ENCODE results near the gene CYP27C1.

CYP27C1 gene

GRCh38 chr2:127160676-127161075 is 59.4 kb downstream of the CYP27C1 start:
- no peak overlapping the region for H3K4me3 ChIP-seq (ENCODE audit: low read depth, low read length)
- TF ChIP-seq, protein P1, sequence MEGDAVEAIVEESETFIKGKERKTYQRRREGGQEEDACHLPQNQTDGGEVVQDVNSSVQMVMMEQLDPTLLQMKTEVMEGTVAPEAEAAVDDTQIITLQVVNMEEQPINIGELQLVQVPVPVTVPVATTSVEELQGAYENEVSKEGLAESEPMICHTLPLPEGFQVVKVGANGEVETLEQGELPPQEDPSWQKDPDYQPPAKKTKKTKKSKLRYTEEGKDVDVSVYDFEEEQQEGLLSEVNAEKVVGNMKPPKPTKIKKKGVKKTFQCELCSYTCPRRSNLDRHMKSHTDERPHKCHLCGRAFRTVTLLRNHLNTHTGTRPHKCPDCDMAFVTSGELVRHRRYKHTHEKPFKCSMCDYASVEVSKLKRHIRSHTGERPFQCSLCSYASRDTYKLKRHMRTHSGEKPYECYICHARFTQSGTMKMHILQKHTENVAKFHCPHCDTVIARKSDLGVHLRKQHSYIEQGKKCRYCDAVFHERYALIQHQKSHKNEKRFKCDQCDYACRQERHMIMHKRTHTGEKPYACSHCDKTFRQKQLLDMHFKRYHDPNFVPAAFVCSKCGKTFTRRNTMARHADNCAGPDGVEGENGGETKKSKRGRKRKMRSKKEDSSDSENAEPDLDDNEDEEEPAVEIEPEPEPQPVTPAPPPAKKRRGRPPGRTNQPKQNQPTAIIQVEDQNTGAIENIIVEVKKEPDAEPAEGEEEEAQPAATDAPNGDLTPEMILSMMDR (IDR thresholded peaks at IDR 0.05; ENCODE audit: low read depth, low read length), result no peak

DNA sequence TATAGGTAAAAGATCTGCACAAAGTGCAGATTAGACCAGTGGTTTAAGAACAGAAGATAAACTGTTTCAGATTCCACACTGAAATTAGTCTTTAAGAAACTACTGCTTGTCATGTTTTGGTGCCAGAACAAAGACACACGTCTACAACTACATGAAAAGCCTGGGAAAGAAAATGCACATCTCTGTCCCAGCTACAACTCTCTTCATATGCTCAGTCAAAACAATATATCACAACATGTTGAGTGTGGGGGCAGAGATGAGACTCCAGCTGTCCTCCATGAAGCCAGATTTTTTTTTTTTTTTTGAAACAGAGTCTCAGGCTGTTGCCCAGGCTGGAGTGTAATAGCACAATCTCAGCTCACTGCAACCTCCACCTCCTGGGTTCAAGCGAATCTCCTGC is 60.6 kb downstream of the CYP27C1 start:
- no peak overlapping the region for H3K4me3 ChIP-seq (ENCODE audit: low read depth, low read length)
- TF ChIP-seq, protein P1 (IDR thresholded peaks at IDR 0.05; ENCODE audit: low read depth, low read length), result no peak

DNA sequence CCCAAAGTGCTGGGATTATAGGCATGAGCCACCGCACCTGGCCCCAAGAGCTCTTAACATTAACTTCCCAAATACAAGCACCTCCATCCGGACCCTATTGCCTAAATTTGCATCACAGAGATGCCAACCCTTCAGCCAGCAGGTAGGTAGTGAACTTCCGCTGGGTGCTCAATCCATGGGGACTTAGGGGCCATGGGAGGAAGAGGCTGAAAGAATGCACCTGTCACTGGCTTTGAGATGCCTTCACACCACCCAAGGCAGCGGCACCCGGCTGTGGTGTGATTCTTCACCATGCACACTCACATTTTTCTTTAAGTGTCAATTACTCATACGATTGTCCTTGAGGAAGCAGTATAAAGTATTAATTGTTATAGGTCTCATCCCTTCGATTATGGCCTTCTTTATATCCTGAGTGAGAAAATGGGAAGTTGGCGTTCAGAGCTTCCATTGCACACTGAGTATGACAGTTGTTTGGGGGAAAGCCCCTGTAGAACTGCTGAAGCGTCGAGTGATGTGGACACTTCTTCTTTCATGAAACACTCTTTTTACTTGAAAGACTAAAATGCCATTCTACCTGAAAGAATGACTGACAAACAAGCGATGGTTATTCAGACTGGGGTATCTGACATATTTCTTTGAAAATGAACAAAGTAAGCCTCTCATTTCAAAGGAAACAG is 61.3 kb downstream of the CYP27C1 start:
- TF ChIP-seq, protein P1 (IDR thresholded peaks at IDR 0.05; ENCODE audit: low read depth, low read length), result no peak
- H3K4me3 ChIP-seq (ENCODE audit: low read depth, low read length), result no peak overlapping the region

- TF ChIP-seq, protein P1 (IDR thresholded peaks at IDR 0.05; ENCODE audit: low read depth, low read length), result no peak
- no peak overlapping the region for H3K4me3 ChIP-seq (ENCODE audit: low read depth, low read length)
Measured at GRCh38 chr2:127157651-127158485, 62.2 kb downstream of the CYP27C1 start.

GRCh38 chr2:127157114-127157513 is 63.0 kb downstream of the CYP27C1 start:
- no peak overlapping the region for H3K4me3 ChIP-seq (ENCODE audit: low read depth, low read length)
- TF ChIP-seq, protein P1 (IDR thresholded peaks at IDR 0.05; ENCODE audit: low read depth, low read length), result no peak

DNA sequence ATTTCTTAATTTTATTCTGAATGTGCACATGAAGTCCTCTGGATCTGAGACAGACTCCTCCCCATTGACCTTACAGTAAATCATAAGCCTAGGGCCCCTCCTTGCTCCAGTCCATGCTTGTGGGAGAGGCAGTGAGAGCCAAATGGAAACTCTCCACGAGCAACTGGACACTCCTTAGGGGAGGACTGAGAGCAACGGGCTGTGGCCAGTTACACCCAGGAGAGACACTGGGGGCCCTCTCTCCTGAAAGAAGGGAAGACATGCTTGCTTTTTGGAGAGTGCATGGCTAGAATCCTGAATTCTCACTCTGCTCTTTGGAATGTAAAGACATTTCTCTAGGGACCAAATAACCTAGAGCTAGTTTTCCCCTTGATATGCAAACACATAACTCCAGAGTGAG is 64.2 kb downstream of the CYP27C1 start:
- TF ChIP-seq, protein P1 (IDR thresholded peaks at IDR 0.05; ENCODE audit: low read depth, low read length), result no peak
- no peak overlapping the region for H3K4me3 ChIP-seq (ENCODE audit: low read depth, low read length)

- H3K4me3 ChIP-seq (ENCODE audit: low read depth, low read length), result no peak overlapping the region
- TF ChIP-seq, protein P1 (IDR thresholded peaks at IDR 0.05; ENCODE audit: low read depth, low read length), result no peak
Measured at GRCh38 chr2:127155028-127155581, 65.0 kb downstream of the CYP27C1 start.

Measured in WI38 (cell line).